HG03457 (cell line): ENCODE data around the gene PIK3R5.
"Not testable (repeated sequence)": the region's sequence is repeated elsewhere in the genome, so short reads cannot be mapped to it uniquely, and the experiment has no call there.

Experiments used
- ATAC-seq: cut with Tn5 transposase; IDR thresholded peaks from one replicate; pipeline ENCODE4 v1.9.1; 2021; ENCODE audit warnings: moderate number of reproducible peaks; ENCODE audit not compliant: unreplicated experiment

PIK3R5 gene

DNA sequence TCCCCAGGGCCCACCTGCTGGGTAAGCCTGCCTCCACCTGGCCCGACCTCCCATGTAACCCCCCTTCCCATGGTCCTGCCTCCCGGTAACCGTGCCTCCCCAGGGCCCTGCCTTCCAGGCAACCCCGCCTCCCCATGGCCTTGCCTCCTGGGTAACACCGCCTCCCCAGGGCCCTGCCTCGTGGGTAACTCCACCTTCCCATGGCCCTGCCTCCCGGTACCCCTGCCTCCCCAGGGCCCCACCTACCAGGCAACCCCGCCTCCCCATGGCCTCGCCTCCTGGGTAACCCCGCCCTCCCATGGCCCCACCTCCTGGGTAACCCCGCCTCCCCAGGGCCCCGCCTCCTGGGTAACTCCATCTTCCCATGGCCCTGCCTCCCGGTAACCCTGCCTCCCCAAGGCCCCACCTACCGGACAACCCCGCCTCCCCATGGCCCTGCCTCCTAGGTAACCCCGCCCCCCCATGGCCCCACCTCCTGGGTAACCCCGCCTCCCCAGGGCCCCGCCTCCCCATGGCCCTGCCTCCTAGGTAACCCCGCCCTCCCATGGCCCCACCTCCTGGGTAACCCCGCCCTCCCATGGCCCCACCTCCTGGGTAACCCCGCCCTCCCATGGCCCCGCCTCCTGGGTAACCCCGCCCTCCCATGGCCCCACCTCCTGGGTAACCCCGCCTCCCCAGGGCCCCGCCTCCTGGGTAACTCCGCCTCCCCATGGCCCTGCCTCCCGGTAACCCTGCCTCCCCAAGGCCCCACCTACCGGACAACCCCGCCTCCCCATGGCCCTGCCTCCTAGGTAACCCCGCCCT, 80.1 kb downstream of the PIK3R5 start:
- ATAC-seq: not testable (repeated sequence)

DNA sequence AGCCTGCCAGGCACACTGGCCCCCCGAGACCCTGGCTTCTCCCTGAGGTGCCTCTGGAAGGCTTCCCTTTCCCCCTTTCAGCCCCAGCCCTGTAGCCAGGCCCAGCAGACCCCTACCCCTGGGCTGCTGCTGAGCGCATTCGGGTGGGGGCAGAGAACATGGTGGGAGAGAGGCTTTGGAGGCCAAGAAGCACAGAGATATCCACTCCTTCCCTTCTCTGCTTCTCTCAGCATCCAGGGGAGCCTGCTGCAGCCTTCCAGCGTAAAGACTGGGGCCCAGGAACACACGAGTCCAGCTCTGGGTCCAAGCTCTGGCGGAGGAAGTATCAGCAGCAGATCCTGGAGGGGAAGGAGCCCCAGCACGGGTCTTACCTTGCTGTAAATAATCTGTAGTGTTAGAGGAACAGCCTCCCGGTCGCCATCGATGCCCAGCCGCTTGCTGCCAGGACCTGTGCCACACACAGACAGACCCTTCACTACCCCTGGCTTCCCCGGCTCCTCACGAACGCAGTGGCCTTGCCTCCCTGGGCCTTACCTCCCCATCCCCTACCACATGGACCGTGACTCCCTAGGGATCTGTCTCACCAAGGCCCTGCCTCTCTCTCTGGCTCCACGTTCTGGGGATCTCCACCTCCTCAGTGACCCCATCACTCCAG, 81.0 kb downstream of the PIK3R5 start:
- no peak for ATAC-seq

DNA sequence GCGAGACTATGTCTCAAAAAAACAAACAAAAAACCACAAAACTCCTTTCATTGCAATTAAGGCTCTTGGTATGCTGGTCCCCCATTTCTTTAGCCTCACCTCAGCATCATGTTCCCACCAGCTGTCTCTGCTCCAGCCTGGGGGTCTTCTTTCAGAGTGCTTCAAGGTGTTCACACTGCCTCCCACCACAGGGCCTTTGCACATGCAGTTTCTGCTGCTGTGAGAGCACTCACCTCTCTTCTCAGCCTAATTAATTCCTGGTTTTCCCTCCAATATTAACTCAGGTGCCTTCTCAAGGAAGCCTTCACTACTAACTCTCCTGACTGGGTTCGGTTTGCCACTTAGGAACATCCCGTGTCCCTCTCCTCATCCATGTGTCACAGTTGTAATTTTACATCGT, 82.2 kb downstream of the PIK3R5 start:
- ATAC-seq: no peak

DNA sequence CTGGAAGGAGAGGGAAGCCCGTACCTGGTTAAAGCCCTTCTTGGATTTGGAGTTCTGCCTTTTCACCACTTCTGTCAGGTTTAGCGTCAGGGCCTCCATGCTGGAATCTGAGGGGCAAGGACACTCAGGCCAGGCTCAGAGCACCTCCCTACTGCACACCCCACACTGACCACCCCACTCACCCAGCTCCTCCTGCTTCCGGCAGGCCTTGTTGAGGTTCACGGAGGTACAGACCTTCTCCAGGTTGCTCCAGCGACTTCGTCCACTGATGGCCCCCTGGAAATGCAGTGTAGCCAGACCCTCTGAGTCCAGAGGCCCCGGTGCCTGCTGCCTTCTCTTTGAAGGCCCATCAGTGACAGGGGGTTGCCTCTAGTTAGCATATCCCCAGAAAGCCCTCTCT, 83.9 kb downstream of the PIK3R5 start:
- no peak for ATAC-seq

DNA sequence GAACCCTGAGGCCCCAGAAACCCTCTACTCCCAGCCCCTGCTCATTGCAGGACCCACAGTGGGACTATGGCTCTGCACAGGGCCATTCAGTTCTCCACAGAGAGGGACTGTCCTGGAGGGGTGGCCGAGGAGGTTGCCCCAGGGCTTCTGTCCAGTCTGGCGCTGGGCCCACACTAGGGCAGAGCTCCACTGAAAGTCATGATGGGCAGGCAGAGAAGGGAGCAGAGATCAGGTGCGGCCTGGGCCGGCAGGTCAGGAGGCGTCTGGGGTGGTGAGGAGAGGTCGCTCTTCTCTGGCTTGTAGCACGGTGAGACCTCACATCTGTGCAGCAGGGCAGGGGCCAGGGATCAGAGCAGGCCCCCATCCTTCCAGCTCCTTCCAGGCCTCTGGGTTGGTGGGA, 85.0 kb downstream of the PIK3R5 start:
- ATAC-seq: no peak

DNA sequence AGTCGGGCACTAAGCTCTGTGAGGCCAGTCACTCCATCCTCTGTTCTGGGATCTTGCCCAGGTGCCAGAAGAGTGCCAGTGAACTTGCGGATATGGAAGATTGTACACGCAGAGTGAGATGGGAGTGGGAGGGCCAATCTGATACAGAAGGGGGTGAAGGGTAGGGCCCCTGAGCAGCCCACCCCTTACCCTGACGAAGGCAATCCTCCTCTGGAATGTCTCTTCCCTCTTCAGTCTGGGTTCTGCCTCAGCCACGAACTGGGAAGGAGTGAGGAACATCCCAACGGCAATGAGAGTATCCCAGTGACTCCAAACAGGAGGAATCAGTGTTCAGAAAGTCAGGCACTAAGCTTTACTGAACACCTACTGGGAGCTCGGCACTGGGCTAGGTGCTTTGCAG, 86.1 kb downstream of the PIK3R5 start:
- ATAC-seq: no peak

DNA sequence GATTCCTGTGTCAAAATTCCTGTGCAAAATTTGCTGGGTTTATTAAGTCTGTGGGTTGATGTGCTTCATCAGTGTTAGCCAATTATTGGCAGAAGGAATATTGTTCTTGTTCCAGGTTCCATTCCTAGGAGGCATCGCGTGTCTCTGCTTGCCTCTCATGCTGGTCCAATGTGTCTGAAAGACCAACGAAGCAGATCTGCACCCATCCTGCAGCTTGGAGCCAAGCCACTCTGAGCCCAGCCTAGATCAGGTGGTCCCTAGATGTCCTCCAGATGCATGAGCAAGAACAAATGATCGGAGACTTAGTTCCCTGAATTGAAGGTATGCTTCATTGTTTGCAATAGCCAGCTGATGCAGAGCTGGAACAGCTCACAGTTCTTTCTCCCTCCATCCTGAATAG, 87.5 kb downstream of the PIK3R5 start:
- no peak for ATAC-seq

DNA sequence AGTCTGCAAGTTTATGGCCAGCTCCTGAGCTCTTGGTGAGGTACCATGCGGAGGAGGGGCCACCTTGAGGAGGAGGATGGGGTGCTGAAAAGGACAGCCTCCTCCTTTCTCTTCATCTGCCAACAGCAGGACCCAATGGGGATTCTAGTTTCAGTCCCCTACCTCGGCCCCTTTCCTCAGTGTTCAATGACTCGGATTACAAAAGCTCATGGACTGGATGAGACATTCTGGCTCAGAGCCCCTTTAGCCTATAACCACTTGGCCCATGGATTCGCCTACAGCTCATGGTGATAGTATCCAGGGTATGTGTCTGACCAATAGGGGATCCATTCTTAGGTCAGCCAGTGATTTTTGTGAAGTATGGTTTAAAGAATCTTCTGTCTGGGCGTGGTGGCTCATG, 89.5 kb downstream of the PIK3R5 start:
- no peak for ATAC-seq

DNA sequence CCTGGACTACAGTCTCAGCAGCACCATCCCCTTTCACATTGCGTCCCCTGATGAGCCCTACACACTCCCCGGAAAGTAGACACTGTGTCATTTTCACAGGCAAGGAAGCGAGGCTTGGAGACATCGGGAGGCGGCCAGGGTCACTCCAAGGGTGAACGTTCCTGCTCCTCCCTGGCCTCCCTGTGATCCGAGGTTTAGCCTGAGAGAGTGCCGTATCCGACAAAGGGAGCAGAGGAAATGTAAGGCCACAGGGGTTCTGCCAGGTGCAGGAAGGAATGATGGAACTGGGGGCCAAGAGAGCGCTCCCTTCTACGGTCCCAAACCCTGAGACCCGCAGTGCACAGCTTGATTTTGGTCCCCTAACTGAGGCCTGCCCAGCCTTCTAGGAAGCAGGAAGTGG, 90.1 kb downstream of the PIK3R5 start:
- ATAC-seq: no peak

DNA sequence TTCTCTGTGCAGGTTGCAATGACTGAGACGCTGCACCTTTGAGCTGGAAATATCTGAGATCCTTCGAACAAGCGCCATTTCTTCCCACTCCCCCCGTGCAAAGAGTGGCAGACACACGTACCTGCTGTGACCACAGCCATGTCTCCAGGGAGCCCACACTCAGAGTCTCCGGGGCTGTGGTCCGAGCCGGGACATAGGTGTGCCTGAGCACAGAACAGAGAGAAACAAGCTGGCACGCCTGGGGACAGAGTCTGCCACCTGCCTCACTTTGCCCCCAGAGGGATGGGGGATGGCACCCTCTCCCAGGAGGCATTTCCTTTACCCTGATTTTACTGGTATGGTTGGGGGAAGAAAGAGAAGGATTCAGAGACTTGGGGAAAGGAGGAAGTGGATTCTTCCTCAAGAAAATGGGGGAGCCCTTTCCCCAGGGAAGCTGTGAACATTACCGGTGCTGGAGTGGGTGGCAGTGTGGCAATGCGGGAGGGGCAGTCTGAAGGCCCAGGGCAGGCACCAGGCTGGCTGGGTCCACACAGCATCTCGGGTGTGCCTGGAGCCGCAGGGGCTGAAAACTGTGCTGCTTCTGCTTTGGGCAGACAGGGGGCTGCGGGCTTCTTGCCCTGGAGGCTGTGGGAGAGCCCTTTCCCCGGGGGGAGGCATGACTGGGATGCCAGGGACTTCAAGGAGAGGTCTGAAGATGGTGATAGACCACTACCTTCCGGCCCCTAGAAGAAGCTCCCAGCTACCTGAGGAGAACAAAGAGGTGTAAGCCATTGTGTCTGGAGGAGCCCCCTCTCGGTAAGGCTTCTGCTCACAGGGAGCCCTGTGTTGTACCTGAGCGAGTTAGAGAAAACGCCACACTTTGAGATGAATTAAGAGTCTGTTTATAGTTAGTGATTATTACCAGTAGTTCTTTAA, 91.4 kb downstream of the PIK3R5 start:
- no peak for ATAC-seq

DNA sequence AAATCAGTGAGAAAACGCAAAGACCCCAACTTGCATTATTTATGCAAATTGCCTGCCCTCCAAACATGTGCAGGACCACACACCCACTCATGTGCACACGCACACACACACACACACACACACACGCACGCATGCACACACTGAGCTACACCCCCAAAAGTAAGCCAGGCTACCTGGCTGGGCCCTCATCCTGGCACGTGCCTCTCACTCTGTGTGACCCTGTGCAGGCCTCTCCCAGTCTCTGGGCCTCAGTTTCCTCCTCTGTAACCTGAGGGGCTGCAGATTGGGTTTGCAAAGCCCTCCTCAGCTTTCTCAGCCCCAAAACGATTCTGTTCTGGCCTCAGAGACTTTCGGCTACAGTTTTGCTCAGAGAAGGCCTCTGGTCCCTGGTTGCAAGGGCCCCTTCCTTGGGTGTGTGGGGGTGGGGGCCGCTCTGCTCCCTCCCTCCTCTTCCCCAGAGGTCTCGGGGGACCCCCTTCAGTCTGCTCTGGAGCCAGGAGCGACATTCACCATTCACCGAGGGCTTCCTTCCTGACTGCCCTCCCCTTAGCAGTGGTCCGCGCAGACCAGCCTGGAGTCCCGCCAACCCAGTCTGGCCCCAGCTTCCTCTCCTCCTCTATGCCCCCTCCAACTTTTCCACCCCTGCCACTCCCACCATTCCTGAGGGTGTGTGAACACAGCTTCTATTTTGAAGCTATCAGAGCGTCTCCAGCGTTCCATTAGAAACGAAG, 92.6 kb downstream of the PIK3R5 start:
- ATAC-seq: no peak

DNA sequence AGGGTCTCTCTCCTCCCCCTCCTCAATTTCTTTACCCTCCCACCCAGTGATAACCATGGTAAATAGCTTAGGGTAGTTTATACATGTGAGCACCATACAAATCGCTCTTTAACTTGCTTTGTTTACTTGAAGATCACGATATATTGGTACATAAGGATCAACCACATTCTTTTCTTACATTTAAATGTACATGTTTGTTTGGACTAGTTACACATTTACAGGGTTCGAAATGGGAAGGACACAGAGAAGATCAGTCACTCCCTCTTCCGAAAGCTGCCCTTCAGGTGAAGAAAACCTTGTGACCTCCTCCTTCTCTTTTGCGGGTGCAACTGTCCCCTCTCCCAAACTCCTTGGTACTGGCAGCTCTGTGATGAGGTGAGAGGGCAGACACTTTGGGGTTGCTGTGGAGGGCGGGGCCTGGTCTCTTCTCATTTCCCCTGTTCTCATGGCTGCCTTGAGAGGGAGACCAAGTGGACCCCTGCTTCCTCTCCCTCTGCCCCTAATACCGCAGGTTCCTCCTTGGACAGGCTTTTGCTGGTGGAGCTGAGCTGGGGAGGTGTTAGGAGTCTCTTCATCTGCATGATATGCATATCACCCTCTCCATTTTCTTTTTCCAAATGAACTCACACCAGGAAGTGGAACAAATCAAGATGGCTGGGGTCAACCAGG, 93.3 kb downstream of the PIK3R5 start:
- ATAC-seq: no peak

DNA sequence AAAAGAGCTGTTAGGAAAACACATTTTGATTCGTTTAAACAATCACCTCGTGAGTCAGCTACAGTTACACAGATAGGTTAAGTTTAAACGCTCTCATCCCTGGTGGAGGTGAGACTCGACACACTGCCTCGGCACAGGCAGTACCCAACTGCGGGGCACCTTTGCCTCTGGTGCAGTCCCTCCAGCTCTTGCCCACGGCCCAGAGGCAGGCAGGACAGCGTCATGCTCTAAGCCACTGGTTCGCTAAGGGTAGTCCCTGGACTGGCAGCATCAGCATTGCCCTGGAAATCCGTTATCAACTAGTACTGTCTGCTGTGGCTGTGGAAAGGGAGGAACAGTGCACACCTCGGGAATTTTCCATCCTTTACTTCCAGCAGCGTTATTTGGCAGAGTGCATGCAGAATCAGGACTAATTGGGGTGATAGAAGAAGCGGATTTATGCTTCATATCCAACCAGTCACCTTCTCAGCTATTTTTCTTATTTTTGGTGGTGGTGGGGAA, 94.4 kb downstream of the PIK3R5 start:
- ATAC-seq: no peak

DNA sequence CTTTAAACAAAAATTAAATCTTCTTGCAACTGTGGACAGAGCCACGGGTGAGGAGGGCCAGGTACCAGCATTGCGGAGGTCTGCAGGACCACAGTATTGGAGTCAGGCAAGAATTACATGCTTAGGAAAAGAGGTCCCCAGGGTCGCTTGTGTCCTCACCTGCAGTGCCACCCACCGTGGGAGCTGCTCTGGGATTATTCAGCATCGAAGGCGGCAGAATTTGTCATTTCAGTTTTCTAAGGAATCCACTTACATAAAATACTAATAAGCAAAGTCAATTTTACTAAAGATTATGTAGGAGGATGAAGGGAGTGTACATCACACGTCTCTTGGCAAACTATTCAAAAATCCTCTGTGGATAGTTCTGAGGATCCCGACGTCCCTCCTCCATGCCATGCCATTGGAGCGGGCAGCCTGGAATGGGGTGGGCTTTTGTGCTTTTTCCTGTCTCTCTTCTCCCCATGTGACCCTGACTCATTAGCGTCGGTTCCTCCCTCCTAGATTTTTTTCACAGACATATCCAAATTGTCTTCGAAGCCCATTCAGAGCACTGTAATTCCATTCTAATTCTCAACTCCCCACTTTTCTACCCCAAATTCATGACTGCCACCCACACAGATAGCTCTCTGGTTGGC, 95.0 kb downstream of the PIK3R5 start:
- no peak for ATAC-seq

DNA sequence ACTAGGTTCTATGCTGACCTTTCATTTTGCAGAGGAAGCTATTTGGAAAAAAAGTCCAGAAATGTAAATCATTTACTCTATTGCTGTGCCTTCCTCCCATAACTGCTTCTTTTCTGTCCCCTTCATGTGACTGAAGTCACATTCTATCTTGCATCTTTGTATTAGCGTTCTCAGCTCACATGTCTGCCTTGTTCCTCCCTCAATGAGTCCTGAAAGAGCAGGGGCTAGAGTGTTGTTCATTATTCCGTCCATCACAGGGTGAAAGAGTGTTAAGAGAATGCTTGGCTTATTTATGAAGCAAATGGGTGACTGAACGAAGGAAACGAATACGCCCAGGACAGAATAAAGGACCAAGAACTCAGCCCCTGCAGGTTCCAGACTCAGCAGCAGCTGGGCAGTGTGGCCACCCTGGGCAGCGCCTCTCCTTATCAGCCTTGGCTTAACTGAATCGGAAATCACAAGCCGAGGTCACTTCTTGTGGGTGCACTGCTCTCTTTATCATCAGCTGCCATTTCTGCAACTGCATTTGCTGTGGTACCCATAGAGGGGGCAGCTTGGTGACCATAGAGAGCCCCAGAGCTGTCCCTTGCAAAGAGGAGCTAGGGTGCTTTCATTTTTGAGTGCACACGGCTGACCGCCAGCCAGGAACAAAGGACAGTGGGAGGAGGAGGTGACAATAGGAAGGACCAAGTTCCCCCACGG, 96.2 kb downstream of the PIK3R5 start:
- ATAC-seq: no peak

DNA sequence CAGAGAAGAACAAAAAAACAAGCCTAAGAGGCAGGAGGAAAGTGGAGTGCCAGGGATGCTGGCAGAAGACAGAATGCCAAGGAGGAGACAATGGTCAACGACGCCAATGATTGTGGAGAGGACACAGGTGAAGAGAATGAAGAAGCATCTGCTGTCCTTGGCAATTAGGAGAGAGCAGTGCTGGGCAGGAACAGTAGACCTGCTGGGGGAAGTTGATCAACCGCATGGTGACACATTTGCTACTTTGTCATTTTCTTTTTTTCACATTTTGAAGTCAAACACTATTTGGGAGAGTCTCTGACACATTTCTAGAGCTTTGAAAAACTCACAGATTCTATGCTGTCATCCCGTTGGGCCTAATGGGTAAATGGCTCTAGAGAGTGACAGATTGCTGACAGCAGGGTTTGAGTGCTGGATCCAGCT, 97.0 kb downstream of the PIK3R5 start:
- ATAC-seq: no peak

DNA sequence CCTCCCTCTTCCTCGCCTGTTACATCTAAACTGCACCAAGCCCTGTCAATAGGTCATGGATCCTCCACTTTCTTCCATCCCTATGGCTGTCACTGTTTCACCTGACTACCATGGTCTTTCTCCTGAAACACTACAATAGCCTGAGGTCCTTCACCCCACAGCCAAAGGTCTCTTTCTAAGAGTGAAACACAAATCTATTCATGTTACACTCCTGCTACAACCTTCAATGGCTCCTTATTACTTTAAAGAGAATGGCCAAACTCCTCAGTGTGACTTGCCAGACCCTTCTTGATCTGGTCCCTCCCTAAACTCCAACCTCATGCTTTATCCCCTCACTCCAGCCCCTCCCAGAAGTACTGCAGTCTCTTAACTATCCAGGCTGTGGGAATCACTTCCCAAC, 97.4 kb downstream of the PIK3R5 start:
- no peak for ATAC-seq

DNA sequence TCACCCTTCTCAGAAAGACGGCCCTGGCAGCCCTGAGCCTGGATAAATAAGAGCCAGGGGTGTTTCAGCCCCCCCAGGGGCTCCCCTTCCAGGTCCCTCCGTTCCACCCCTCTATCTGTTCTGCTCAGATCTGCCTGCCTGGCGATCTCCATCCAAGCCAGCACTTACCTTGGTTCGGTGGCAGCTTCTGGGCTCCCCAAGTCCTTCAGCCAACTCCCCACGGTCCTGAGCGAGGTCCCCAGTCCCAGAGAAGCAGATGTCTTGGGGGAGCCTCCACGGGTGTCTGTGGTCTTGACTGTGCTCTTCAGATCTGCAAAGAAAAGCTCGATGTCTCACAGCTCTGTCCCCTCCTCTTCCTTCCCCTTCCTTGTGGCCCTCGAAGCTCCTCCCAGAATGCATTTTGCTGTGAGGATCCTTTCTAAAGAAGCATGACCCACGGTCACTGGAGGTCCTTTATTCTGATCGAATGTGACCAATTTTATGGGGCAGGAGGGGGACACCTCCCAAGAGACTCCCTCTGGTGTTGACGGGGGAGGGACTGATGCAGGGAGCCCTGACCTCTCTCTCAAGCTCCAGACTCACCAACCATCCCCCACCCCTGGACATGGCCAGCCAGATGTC, 98.0 kb downstream of the PIK3R5 start, which contains the start of gene PIK3R6:
Gene PIK3R6, minus strand, starts transcription at position 314 of the 621 bp plus-strand sequence. CDS start 17,880 bp downstream, outside the sequence.
- no peak for ATAC-seq
